ENCODE results near the gene SLC66A1. TPM values are rescaled to one million over a fixed set of nuclear protein-coding genes. Genes with fewer than 3 reads are reported as not detected.
A peak's percentile ranks its signal among the peaks of the same experiment; 100 is the strongest.

Gene SLC66A1
- total RNA-seq, 1 donor from 2014 or later = 11.1 TPM

DNA sequence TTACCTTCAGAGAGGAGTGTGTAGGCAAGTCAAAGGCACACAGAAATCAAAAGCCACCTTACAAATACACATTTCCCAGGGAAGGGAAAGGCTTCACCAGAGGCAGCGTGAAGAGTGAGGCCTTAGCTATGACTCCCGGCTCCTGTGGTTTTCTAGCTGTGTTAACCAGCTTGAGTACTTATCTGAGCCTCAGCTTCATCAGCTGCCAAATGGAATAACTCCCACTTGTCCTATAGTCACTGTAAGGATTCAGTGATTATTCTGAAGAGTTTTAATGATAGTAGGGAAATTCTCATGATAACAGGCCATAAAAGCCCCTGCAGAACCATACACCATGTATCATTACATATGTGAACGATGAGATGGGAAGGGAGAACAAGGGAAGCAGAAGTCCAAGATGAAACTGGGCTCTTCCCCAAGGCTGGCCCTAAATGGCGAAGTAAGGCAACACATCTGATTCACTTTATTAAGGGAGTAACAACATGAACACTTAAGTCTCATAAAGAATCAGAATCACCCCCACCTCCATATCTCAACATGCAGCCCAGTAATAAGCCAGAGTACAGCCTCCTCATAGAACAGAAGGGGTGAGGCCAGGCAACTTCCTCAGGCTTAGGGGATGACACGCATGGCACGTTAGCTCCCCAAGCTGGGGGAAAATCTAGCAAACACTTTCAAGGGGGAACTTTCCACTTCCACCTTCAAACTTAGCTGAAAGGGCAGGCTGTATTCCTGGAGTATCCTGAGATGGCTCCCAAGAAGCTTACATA is 63.7 kb downstream of the SLC66A1 start:
- no peak overlapping the region for H3K4me3 ChIP-seq
- no peak for TF ChIP-seq CTCF (IDR thresholded peaks at IDR 0.05)
- no peaks in the 10 kb centered on the region for H3K4me1 ChIP-seq
- no peak for DNase-seq (ENCODE audit: low spot score in 2 of 2)
- no peaks in the 10 kb centered on the region for H3K27me3 ChIP-seq
- H3K36me3 ChIP-seq = peaks cover 56 to 72% of the 10 kb centered on the region in 2 donors
- intact Hi-C loops (cut with DNase I) = no loop called here
- H3K9me3 ChIP-seq = no peaks in the 10 kb centered on the region
- peak overlapping the region in 1 of 2 donors; percentile 13 for H3K27ac ChIP-seq

DNA sequence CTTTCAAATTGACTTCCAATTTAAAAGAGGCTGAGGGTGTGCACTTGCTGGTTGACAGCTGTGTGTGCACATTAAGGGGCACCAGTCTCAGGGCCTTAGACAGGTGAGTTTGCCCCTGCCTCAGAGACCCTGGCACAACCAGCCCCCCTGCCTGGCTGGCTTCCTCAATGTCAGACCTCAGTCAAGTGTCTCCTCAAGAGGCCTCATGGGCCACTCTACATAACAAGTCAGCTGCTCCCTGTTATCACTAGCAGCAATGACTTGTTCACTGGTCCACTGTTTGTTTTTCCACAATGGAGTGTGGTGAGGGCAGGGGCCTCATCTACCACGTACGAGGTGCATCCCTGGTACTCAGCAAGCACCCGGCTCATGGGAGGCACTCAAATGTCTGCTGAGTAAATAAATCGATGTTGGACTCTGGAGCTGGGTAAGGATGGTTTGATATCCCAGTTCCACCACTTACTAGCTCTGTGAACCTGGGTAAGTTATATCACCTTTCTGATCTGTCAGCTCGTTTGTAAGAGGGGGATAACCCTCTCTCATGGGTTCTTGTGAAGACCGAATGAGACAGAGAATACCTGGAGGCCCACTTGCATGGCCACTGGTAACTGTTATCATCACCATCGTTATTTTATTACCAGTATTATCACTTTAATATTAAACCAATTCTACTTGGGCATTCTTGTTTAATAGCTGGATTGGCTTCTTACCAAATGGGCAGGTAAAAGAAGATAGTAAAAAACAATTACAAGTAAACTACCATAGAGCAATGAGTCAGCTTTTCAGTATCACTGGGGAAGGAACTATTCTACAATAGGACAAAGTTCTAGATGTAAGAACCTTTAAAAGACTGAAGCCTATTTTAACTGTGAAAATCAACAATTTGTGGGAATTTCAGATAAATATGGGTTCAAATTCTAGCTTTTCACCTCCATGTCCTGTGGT is 64.6 kb downstream of the SLC66A1 start:
- Histone ChIP-seq H3K4me3 (no peak overlapping the region), H3K36me3 (peaks cover 62 to 71% of the 10 kb centered on the region in 2 donors), H3K27ac (no peak overlapping the region), H3K4me1 (no peaks in the 10 kb centered on the region), H3K9me3 (no peaks in the 10 kb centered on the region), H3K27me3 (no peaks in the 10 kb centered on the region)
- TF ChIP-seq CTCF (IDR thresholded peaks at IDR 0.05) = no peak
- no peak for DNase-seq (ENCODE audit: low spot score in 2 of 2)
- intact Hi-C loops (cut with DNase I) = no loop called here

- TF ChIP-seq CTCF (IDR thresholded peaks at IDR 0.05) = no peak
- Histone ChIP-seq H3K27ac (no peak overlapping the region), H3K4me3 (no peak overlapping the region), H3K36me3 (peaks cover 58 to 73% of the 10 kb centered on the region in 2 donors), H3K9me3 (no peaks in the 10 kb centered on the region), H3K27me3 (no peaks in the 10 kb centered on the region), H3K4me1 (no peaks in the 10 kb centered on the region)
- intact Hi-C loops (cut with DNase I) = no loop called here
- no peak for DNase-seq (ENCODE audit: low spot score in 2 of 2)
These were observed 65.9 kb downstream of the SLC66A1 start for GRCh38 chr1:19377812-19378718.

Other genes starting within 250 kb of the SLC66A1 start
- gene UBR4, start 102.1 kb upstream of the SLC66A1 start, total RNA-seq = 222 TPM
- gene EMC1, start 60.8 kb upstream of the SLC66A1 start, total RNA-seq = 93.0 TPM
- 13.4 TPM for gene MRTO4, start 60.5 kb upstream of the SLC66A1 start, total RNA-seq
- 11.7 TPM for gene AKR7A3, start 23.6 kb upstream of the SLC66A1 start, total RNA-seq
- gene AKR7A2, start 182 bp upstream of the SLC66A1 start, total RNA-seq = 53.7 TPM
- gene CAPZB, start 173.2 kb downstream of the SLC66A1 start, total RNA-seq = 102 TPM